Epithelial cell of esophagus (primary cell): Measurements from ENCODE around the gene PALLD.

Experiments
- DNase-seq: peaks from one replicate; pipeline ENCODE4 v3.0.0; 2010; ENCODE audit warnings: low read depth
- H3K4me3 ChIP-seq: 2 replicates; pipeline ENCODE4 v1.5.1; 2011; ENCODE audit warnings: mild to moderate bottlenecking, low read length, control low read depth
- TF ChIP-seq, protein P1 (sequence below): IDR thresholded peaks from 2 replicates; pipeline ENCODE4 v1.5.1; 2011; ENCODE audit warnings: low read depth, mild to moderate bottlenecking, low read length, control low read depth, inconsistent platforms; ENCODE audit not compliant: insufficient read depth; ENCODE audit errors: missing control alignments

The PALLD gene

DNA sequence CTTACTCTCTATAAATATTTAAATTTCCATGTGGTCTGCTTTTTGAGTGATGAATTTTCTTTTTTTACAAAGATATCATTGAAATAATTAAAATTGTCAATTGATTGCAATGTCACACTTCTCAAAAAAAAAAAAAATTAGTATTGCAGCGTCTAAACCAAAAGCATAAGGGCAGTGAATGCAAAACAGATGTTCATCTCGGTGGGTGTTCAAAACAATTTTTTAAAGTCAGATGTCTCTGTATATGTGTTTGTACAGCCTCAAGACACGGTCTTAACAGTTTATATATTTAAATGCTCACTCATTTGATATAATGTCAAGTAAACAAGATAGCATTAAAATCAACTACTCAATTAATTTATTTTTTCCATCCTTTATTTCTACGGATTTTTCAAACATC, 52.3 kb downstream of the PALLD start:
- DNase-seq, result no peak
- no peak overlapping the region for H3K4me3 ChIP-seq
- TF ChIP-seq, protein P1, sequence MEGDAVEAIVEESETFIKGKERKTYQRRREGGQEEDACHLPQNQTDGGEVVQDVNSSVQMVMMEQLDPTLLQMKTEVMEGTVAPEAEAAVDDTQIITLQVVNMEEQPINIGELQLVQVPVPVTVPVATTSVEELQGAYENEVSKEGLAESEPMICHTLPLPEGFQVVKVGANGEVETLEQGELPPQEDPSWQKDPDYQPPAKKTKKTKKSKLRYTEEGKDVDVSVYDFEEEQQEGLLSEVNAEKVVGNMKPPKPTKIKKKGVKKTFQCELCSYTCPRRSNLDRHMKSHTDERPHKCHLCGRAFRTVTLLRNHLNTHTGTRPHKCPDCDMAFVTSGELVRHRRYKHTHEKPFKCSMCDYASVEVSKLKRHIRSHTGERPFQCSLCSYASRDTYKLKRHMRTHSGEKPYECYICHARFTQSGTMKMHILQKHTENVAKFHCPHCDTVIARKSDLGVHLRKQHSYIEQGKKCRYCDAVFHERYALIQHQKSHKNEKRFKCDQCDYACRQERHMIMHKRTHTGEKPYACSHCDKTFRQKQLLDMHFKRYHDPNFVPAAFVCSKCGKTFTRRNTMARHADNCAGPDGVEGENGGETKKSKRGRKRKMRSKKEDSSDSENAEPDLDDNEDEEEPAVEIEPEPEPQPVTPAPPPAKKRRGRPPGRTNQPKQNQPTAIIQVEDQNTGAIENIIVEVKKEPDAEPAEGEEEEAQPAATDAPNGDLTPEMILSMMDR, result no peak

DNA sequence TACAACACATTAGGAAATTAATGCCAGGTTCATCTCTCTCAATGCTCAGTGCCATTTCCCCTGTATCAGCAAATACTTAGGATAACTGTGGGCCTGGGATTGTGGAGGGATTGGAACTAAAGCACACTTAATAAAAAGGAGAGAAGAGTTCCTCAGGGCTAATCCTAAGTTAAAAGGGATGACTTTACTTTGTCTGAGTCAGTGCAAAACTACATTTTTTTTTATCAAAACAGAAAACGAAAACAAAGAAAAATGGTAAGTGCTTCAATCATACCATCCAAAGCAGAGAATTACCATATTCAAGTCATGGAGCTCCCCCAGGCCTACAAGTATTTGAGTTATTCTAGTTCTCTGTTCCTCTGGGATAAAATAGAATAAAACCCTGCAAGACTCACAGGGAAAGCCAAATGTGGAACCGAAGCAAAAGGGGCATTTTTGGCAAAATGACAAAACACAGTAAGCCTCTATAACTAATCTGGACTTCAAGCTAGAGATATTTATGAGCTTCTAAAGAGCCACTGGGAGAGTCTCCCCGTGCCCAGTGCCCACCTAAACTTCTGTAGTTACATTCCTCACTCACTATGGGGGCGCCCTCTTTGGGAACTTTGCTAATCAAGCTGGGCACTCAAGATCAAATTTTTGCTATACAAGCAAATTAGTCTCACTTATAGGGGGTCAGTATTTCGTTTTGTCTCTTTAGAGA, 53.4 kb downstream of the PALLD start:
- DNase-seq, result no peak
- no peak overlapping the region for H3K4me3 ChIP-seq
- TF ChIP-seq, protein P1, result no peak

DNA sequence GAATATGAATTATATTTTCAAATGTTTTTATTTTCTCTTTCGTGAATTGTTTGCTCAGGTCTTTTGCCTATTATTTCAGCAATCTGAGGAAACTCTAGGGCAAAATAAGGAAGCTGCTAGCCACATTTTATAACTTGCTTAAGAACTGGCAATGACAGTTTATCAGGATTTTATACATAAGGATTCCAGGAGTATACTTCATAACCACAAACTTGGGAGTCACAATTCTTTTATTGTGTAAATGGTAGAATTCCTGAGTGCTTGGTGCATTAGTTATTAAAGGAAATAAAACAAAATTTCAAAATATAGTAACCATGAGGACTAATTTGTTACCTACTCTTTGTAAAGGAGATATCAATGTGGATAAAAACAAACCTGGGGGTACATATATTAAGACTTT, 54.4 kb downstream of the PALLD start:
- peak; percentile 57 for DNase-seq
- TF ChIP-seq, protein P1, result no peak
- H3K4me3 ChIP-seq, result no peak overlapping the region

DNA sequence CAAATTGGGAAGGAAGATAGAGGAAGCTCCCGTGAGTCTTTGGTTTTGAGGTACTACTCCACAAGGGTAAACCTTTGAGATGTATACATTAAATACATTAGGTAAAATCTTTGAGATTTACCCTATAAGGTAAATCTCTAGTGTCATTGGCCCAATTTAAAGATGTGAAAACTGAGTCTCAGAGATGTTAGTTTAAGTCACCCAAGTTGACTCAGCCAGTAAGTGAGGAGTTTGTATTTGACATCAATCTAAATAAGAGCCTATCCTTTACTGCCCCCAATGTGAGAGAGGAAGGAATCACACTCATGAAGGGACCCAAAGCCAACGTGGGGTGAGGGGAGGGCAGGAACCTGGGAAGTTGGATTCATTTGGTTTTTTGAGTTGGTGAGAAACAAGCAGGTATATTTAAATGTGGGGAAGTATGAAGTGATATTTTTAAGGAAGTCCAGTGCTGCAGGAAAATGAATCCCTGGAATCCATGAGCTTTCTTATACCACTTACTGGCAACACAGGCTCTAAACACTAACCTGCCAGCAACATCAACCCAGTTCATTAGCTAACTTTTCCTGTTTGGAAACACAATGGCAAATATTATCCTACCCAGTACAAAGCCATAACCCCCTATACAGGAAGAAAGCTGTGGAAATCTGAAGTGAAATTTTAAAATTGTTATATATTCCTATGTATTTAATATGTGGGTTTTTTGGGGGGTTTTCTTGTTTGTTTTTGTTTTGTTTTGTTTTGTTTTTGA, 55.3 kb downstream of the PALLD start:
- no peak overlapping the region for H3K4me3 ChIP-seq
- no peak for DNase-seq
- TF ChIP-seq, protein P1, result no peak

DNA sequence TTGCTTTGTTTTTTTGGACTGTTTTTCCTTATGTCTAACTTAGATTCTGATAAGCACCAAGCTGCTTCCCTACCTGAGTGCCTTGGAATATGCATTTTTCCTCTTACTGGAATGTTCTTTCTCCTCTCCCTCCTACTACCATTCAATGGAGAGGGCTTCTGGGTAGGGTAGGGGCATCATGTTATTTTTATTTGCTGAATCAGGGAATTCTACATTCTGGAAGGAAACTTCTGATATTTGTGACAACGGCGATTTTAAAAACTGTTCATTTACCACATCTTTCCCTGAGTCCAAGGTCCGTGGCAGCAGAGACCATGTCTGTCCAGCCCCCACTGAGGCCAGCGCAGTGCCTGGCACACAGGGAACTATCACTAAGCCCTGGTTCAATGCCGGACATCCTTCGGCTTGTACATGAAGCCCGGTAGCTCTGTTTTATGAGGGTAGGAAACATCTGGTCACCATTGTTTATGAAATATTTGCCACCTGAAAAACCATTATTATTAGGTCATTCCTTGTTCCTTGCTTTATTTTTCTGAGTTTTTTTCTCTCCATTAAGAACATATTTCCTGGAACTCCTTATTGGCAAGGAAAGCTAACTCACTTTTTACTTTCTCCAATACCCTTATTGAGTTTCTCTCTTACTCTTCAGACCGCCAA, 57.0 kb downstream of the PALLD start:
- DNase-seq, result no peak
- no peak overlapping the region for H3K4me3 ChIP-seq
- TF ChIP-seq, protein P1, result no peak

DNA sequence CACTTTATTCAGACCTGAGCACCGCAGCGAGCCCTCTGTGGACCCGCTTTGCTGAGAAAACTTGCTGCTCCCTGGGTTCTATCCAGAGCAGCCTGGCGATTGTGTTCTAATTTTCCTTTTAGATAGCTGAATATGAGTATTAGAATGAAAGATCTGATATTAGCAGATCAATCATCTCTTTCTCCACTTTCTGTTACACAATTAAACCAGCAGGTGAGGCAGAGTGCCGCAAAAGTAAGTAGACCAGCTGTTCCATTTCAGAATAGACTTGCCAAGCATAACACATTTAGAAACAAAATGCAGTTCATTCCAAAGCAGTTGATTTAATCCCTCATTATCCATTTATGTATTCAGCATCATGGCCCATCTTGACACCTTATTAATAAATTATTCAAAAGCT, 58.6 kb downstream of the PALLD start:
- TF ChIP-seq, protein P1, result no peak
- no peak overlapping the region for H3K4me3 ChIP-seq
- no peak for DNase-seq

DNA sequence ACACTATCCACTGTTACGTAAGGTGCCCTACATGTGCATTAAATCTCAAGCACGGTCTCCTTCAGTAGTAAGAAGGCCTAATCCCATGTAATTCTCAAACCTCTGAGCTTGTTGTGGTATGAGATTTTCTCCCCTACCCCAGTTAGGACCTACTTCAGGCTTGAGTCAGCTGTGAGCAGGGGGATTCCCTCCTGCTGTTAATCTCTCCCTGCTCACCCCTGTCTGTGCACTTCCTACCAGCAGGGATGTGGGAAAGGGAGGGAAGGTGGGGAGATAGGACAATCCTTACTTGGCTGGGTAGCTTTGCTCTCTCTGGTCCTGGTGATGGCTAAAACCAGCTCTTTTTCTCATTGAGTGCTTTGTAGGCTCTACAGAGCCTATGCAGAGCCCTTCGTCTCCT, 60.8 kb downstream of the PALLD start:
- DNase-seq, result no peak
- TF ChIP-seq, protein P1, result no peak
- H3K4me3 ChIP-seq, result no peak overlapping the region
